ENCODE results near the gene TMEM161A.
"Not testable (repeated sequence)": the region's sequence is repeated elsewhere in the genome, so short reads cannot be mapped to it uniquely, and the experiment has no call there.

The TMEM161A gene

GRCh38 chr19:19103167-19103566 is 35.1 kb downstream of the TMEM161A start:
- DNase-seq (ENCODE audit: low read depth) = no peak

GRCh38 chr19:19102566-19102965 is 35.7 kb downstream of the TMEM161A start:
- DNase-seq (ENCODE audit: low read depth); H3K4me3 ChIP-seq (ENCODE audit: low read depth, low read length): not testable (repeated sequence)

More at GRCh38 chr19:19103167-19103566, 35.1 kb downstream of the TMEM161A start:
- no peak overlapping the region for H3K4me3 ChIP-seq (ENCODE audit: low read depth, low read length)

- DNase-seq (ENCODE audit: low read depth) = no peak
- no peak overlapping the region for H3K4me3 ChIP-seq (ENCODE audit: low read depth, low read length)
Observed at GRCh38 chr19:19101540-19101939, 36.7 kb downstream of the TMEM161A start.

- no peak for DNase-seq (ENCODE audit: low read depth)
- no peak overlapping the region for H3K4me3 ChIP-seq (ENCODE audit: low read depth, low read length)
Observed at GRCh38 chr19:19098703-19099632, 39.3 kb downstream of the TMEM161A start.

- no peak for DNase-seq (ENCODE audit: low read depth)
- no peak overlapping the region for H3K4me3 ChIP-seq (ENCODE audit: low read depth, low read length)
Observed at GRCh38 chr19:19098084-19098702, 40.1 kb downstream of the TMEM161A start.

GRCh38 chr19:19096641-19097627 is 41.3 kb downstream of the TMEM161A start:
- no peak overlapping the region for H3K4me3 ChIP-seq (ENCODE audit: low read depth, low read length)
- DNase-seq (ENCODE audit: low read depth) = no peak

GRCh38 chr19:19095691-19096090 is 42.6 kb downstream of the TMEM161A start:
- DNase-seq (ENCODE audit: low read depth) = no peak
- no peak overlapping the region for H3K4me3 ChIP-seq (ENCODE audit: low read depth, low read length)

GRCh38 chr19:19094513-19094912 is 43.8 kb downstream of the TMEM161A start:
- no peak for DNase-seq (ENCODE audit: low read depth)
- no peak overlapping the region for H3K4me3 ChIP-seq (ENCODE audit: low read depth, low read length)

- DNase-seq (ENCODE audit: low read depth) = no peak
- H3K4me3 ChIP-seq (ENCODE audit: low read depth, low read length) = no peak overlapping the region
Observed at GRCh38 chr19:19087676-19088075, 50.6 kb downstream of the TMEM161A start.

GRCh38 chr19:19083413-19084178 is 54.7 kb downstream of the TMEM161A start:
- no peak for DNase-seq (ENCODE audit: low read depth)
- no peak overlapping the region for H3K4me3 ChIP-seq (ENCODE audit: low read depth, low read length)

- no peak for DNase-seq (ENCODE audit: low read depth)
- H3K4me3 ChIP-seq (ENCODE audit: low read depth, low read length) = no peak overlapping the region
Observed at GRCh38 chr19:19081642-19082151, 56.6 kb downstream of the TMEM161A start.

- no peak for DNase-seq (ENCODE audit: low read depth)
- no peak overlapping the region for H3K4me3 ChIP-seq (ENCODE audit: low read depth, low read length)
Observed at GRCh38 chr19:19079571-19079970, 58.7 kb downstream of the TMEM161A start.

- no peak overlapping the region for H3K4me3 ChIP-seq (ENCODE audit: low read depth, low read length)
- DNase-seq (ENCODE audit: low read depth) = no peak
Observed at GRCh38 chr19:19078801-19079200, 59.5 kb downstream of the TMEM161A start.

- DNase-seq (ENCODE audit: low read depth) = no peak
- no peak overlapping the region for H3K4me3 ChIP-seq (ENCODE audit: low read depth, low read length)
Observed at GRCh38 chr19:19077103-19077502, 61.2 kb downstream of the TMEM161A start.

GRCh38 chr19:19076476-19076875 is 61.8 kb downstream of the TMEM161A start:
- H3K4me3 ChIP-seq (ENCODE audit: low read depth, low read length) = no peak overlapping the region
- DNase-seq (ENCODE audit: low read depth) = no peak

GRCh38 chr19:19075126-19075525 is 63.2 kb downstream of the TMEM161A start:
- H3K4me3 ChIP-seq (ENCODE audit: low read depth, low read length) = no peak overlapping the region
- no peak for DNase-seq (ENCODE audit: low read depth)

- H3K4me3 ChIP-seq (ENCODE audit: low read depth, low read length) = no peak overlapping the region
- no peak for DNase-seq (ENCODE audit: low read depth)
Observed at GRCh38 chr19:19074196-19074882, 63.9 kb downstream of the TMEM161A start.

GRCh38 chr19:19071897-19072296 is 66.4 kb downstream of the TMEM161A start:
- no peak for DNase-seq (ENCODE audit: low read depth)
- no peak overlapping the region for H3K4me3 ChIP-seq (ENCODE audit: low read depth, low read length)
